Esophagus muscularis mucosa (tissue), 4 donors: ENCODE data around the gene NCAM1. TPM values are rescaled to one million over a fixed set of nuclear protein-coding genes. Genes with fewer than 3 reads are reported as not detected.
"Not testable (repeated sequence)": the region's sequence is repeated elsewhere in the genome, so short reads cannot be mapped to it uniquely, and the experiment has no call there.

Experiments used
- DNase-seq: peaks from one replicate; pipeline ENCODE4 v3.0.0-alpha.2; 2017; ENCODE audit errors: extremely low spot score
- H3K27ac ChIP-seq, 4 donors: fragments of 200-600 bp; sonication (generic); replicated peaks in 1 of 4; 1 replicate in 3 of 4; 2 replicates in 1 of 4; pipeline ENCODE4 v1.5.1; 2016 to 2019; ENCODE audit warnings: mild to moderate bottlenecking in 1 of 4
- H3K27me3 ChIP-seq, 4 donors: fragments of 200-600 bp; sonication (generic); one replicate each; pipeline versions ENCODE4 v1.5.1 to v1.6.0; 2016 to 2019
- H3K36me3 ChIP-seq, 4 donors: fragments of 200-600 bp; sonication (generic); one replicate each; pipeline ENCODE4 v1.5.1; 2016 to 2019
- H3K4me1 ChIP-seq, 4 donors: fragments of 200-600 bp; sonication (generic); one replicate each; pipeline ENCODE4 v1.5.1; 2016 to 2019
- H3K4me3 ChIP-seq, 4 donors: fragments of 200-600 bp; sonication (generic); 1 replicate in 2 of 4; 2 replicates in 2 of 4; pipeline ENCODE4 v1.5.1; 2016 to 2019; ENCODE audit warnings: mild to moderate bottlenecking in 4 of 4, moderate library complexity in 1 of 4
- H3K9me3 ChIP-seq, 4 donors: fragments of 200-600 bp; sonication (generic); 1 replicate in 3 of 4; 2 replicates in 1 of 4; pipeline ENCODE4 v1.5.1; 2016 to 2019
- CTCF ChIP-seq, 3 experiments: fragments of 200-600 bp in 2 of 3; fragments of 450-650 bp in 1 of 3; sonication (generic) in 2 of 3; IDR thresholded peaks; one replicate each; pipeline ENCODE4 v1.5.1; 2017 to 2019; ENCODE audit warnings: antibody characterized with exemption in 3 of 3, mild to moderate bottlenecking in 2 of 3, moderate library complexity in 1 of 3
- EP300 ChIP-seq: sonication (generic); formaldehyde crosslinking; IDR thresholded peaks from one replicate; pipeline ENCODE4 v1.6.1; 2017; ENCODE audit warnings: antibody characterized with exemption
- POLR2A ChIP-seq: fragments of 450-650 bp; IDR thresholded peaks from one replicate; pipeline ENCODE4 v1.6.1; 2017; ENCODE audit warnings: antibody characterized with exemption, moderate library complexity, mild to moderate bottlenecking, low read depth
- POLR2AphosphoS5 ChIP-seq, 2 donors: sonication (generic); formaldehyde crosslinking; IDR thresholded peaks; one replicate each; pipeline ENCODE4 v1.6.1; 2017; ENCODE audit warnings: antibody characterized with exemption in 2 of 2
- WGBS: methylation state at CpG from one replicate; pipeline ENCODE4 v1.1.5; 2018; 5-methylcytosine and 5-hydroxymethylcytosine counted together
- intact Hi-C: fragments of 100-400 bp; cut with DNase I; formaldehyde crosslinking; loops from one replicate; pipeline ENCODE4 v1.15.1; 2023
- total RNA-seq, 4 donors: library from RNA; depleted of rRNA; stranded (reverse); fragments of >200 nt; gene quantifications; one replicate each; pipeline versions ENCODE4 v1.1.0 to v1.2.1, GENCODE V29; 2016

Gene NCAM1
- total RNA-seq: 100 to 1,000 TPM in 1 of 4 donors, 10 to 100 TPM in 3; 83.5 to 161 (median 95.2) TPM

GRCh38 chr11:112961146-112961668 lies at the start of gene NCAM1:
TSS of gene NCAM1 (plus strand) at chr11:112961420.
- intact Hi-C loops: loop anchor here (10.0 kb wide), 2 partner anchors 146 to 376 kb away; no protein-coding TSS in a partner anchor
- WGBS: 1% methylated on average over 28 of the region's 28 CpGs
- Histone ChIP-seq H3K4me3 (peak within 1 kb of the TSS; percentile 75 to 81 (median 78)), H3K27me3 (peaks cover 0 to 21% (median 3%) of the 10 kb centered on the region in 4 donors), H3K27ac (peak within 1 kb of the TSS; percentile 79 to 86 (median 82)), H3K4me1 (peaks cover 6 to 40% (median 31%) of the 10 kb centered on the region in 4 donors), H3K9me3 (no peaks in the 10 kb centered on the region), H3K36me3 (no peaks in the 10 kb centered on the region)
- DNase-seq: no peak
- peak; percentile 71 to 73 for TF ChIP-seq POLR2AphosphoS5 (IDR thresholded peaks at IDR 0.05)
- TF ChIP-seq POLR2A: no peak
- TF ChIP-seq EP300: no peak
- TF ChIP-seq CTCF (IDR thresholded peaks at IDR 0.05): no peak

- Histone ChIP-seq H3K4me1 (no peaks in the 10 kb centered on the region), H3K4me3 (no peak overlapping the region), H3K36me3 (no peaks in the 10 kb centered on the region), H3K27me3 (no peaks in the 10 kb centered on the region), H3K9me3 (no peaks in the 10 kb centered on the region), H3K27ac (no peak overlapping the region)
- DNase-seq: no peak
- intact Hi-C loops: no loop called here
- TF ChIP-seq POLR2AphosphoS5 (IDR thresholded peaks at IDR 0.05) (no peak), POLR2A (no peak), EP300 (no peak), CTCF (IDR thresholded peaks at IDR 0.05) (no peak)
- WGBS: 78% methylated on average over 2 of the region's 2 CpGs
These were observed 38.6 kb upstream of the NCAM1 start for GRCh38 chr11:112922606-112923005.

- H3K4me3 ChIP-seq, H3K36me3 ChIP-seq, H3K27ac ChIP-seq, intact Hi-C loops, DNase-seq, H3K27me3 ChIP-seq, H3K4me1 ChIP-seq, H3K9me3 ChIP-seq: not testable (repeated sequence)
- WGBS: 79% methylated on average over 6 of the region's 6 CpGs
These were observed 36.4 kb upstream of the NCAM1 start for GRCh38 chr11:112924836-112925235.

GRCh38 chr11:112925516-112926310 lies 35.5 kb upstream of the NCAM1 start:
- Histone ChIP-seq H3K4me1 (no peaks in the 10 kb centered on the region), H3K9me3 (no peaks in the 10 kb centered on the region), H3K27me3 (no peaks in the 10 kb centered on the region), H3K4me3 (no peak overlapping the region), H3K27ac (no peak overlapping the region), H3K36me3 (no peaks in the 10 kb centered on the region)
- TF ChIP-seq CTCF (IDR thresholded peaks at IDR 0.05): no peak
- TF ChIP-seq POLR2A: no peak
- TF ChIP-seq EP300: no peak
- TF ChIP-seq POLR2AphosphoS5 (IDR thresholded peaks at IDR 0.05): no peak
- intact Hi-C loops: no loop called here
- no peak for DNase-seq
- 77% methylated on average over 10 of the region's 10 CpGs for WGBS

- Histone ChIP-seq H3K36me3 (no peaks in the 10 kb centered on the region), H3K4me3 (no peak overlapping the region), H3K4me1 (no peaks in the 10 kb centered on the region), H3K27me3 (no peaks in the 10 kb centered on the region), H3K9me3 (no peaks in the 10 kb centered on the region), H3K27ac (no peak overlapping the region)
- 81% methylated on average over 3 of the region's 3 CpGs for WGBS
- intact Hi-C loops: no loop called here
- no peak for TF ChIP-seq EP300
- no peak for TF ChIP-seq CTCF (IDR thresholded peaks at IDR 0.05)
- TF ChIP-seq POLR2AphosphoS5 (IDR thresholded peaks at IDR 0.05): no peak
- TF ChIP-seq POLR2A: no peak
- no peak for DNase-seq
These were observed 33.1 kb upstream of the NCAM1 start for GRCh38 chr11:112928136-112928535.
